ENCODE measurements around the gene SH3RF3.

DNA sequence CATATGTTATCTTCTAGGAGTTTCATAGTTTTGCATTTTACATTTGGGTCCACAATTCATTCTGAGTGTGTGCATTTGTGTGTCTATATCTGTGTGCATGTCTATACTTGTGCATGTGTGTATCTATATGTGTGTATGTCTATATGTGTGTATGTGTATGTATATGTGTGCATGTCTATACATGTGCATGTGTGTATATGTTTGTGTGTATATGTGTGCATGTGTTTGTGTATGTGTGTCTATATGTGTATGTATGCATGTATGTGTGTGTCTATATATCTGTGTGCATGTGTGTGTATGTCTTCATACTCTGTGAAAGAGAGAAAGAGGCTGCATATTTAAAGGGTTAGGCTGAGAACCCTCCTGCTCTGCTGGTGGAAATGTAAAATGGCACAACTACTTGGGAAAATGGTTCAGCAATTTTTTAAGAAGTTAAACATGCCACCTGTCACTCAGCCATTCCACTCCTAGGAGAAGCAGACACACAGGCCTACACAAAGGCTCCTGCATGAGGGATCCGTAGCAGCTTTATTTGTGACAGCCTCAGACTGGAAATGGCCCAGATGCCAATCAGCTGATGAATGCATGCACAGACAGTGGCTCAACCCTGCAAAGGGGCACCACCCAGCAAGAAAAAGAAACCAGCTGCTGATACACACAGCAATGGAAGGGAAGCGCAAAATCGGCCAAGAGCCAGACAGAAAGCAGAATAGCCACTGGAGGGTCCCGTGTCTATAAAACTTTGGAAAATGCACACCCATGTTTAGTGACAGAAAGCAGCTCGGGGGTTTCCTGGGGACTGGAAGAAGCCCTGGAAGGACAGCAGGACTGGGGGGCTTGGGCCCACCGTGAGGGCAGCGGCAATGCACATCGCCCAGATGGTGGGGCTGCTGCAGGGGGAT, 337.9 kb downstream of the SH3RF3 start:
- TF ChIP-seq POLR2AphosphoS5 (IDR thresholded peaks at IDR 0.05; ENCODE audit: low read depth, low read length): no peak
- TF ChIP-seq, protein P1, sequence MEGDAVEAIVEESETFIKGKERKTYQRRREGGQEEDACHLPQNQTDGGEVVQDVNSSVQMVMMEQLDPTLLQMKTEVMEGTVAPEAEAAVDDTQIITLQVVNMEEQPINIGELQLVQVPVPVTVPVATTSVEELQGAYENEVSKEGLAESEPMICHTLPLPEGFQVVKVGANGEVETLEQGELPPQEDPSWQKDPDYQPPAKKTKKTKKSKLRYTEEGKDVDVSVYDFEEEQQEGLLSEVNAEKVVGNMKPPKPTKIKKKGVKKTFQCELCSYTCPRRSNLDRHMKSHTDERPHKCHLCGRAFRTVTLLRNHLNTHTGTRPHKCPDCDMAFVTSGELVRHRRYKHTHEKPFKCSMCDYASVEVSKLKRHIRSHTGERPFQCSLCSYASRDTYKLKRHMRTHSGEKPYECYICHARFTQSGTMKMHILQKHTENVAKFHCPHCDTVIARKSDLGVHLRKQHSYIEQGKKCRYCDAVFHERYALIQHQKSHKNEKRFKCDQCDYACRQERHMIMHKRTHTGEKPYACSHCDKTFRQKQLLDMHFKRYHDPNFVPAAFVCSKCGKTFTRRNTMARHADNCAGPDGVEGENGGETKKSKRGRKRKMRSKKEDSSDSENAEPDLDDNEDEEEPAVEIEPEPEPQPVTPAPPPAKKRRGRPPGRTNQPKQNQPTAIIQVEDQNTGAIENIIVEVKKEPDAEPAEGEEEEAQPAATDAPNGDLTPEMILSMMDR (IDR thresholded peaks at IDR 0.05): no peak
- TF ChIP-seq, protein P2, sequence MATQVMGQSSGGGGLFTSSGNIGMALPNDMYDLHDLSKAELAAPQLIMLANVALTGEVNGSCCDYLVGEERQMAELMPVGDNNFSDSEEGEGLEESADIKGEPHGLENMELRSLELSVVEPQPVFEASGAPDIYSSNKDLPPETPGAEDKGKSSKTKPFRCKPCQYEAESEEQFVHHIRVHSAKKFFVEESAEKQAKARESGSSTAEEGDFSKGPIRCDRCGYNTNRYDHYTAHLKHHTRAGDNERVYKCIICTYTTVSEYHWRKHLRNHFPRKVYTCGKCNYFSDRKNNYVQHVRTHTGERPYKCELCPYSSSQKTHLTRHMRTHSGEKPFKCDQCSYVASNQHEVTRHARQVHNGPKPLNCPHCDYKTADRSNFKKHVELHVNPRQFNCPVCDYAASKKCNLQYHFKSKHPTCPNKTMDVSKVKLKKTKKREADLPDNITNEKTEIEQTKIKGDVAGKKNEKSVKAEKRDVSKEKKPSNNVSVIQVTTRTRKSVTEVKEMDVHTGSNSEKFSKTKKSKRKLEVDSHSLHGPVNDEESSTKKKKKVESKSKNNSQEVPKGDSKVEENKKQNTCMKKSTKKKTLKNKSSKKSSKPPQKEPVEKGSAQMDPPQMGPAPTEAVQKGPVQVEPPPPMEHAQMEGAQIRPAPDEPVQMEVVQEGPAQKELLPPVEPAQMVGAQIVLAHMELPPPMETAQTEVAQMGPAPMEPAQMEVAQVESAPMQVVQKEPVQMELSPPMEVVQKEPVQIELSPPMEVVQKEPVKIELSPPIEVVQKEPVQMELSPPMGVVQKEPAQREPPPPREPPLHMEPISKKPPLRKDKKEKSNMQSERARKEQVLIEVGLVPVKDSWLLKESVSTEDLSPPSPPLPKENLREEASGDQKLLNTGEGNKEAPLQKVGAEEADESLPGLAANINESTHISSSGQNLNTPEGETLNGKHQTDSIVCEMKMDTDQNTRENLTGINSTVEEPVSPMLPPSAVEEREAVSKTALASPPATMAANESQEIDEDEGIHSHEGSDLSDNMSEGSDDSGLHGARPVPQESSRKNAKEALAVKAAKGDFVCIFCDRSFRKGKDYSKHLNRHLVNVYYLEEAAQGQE (IDR thresholded peaks at IDR 0.05; ENCODE audit: insufficient read depth in 1 of 2, low read depth in 2 of 2, low read length in 1 of 2): no peak
- no peak for TF ChIP-seq SIN3A (IDR thresholded peaks at IDR 0.05; ENCODE audit: borderline replicate concordance, insufficient read depth, low read depth, low read length)

Data from Panc1 (cell line).